Measurements from ENCODE around the gene CENPE.

The CENPE gene

GRCh38 chr4:103118166-103118565, 80.0 kb downstream of the CENPE start:
- no peak for DNase-seq

GRCh38 chr4:103111598-103111997, 86.5 kb downstream of the CENPE start:
- no peak for DNase-seq

- no peak for DNase-seq
Observed at GRCh38 chr4:103108542-103108941, 89.6 kb downstream of the CENPE start.

- DNase-seq = no peak
Observed at GRCh38 chr4:103105558-103106356, 92.4 kb downstream of the CENPE start.

GRCh38 chr4:103104886-103105285, 93.3 kb downstream of the CENPE start:
- no peak for DNase-seq

GRCh38 chr4:103100691-103101090, 97.5 kb downstream of the CENPE start:
- no peak for DNase-seq

- peak; percentile 1 for DNase-seq
Observed at GRCh38 chr4:103099691-103100392, 98.3 kb downstream of the CENPE start, which contains the start of gene BDH2. TSS of gene BDH2 (minus strand) at chr4:103099834. CDS start at chr4:103096254, 3,580 bp downstream.

GRCh38 chr4:103098756-103099440, 99.2 kb downstream of the CENPE start:
- no peak for DNase-seq

- DNase-seq = no peak
Observed at GRCh38 chr4:103098341-103098740, 99.8 kb downstream of the CENPE start.

GRCh38 chr4:103097112-103097511, 101.0 kb downstream of the CENPE start:
- DNase-seq = no peak

- no peak for DNase-seq
Observed at GRCh38 chr4:103095080-103095479, 103.1 kb downstream of the CENPE start.

GRCh38 chr4:103092245-103092644, 105.9 kb downstream of the CENPE start:
- no peak for DNase-seq

GRCh38 chr4:103091601-103092223, 106.4 kb downstream of the CENPE start:
- no peak for DNase-seq

- DNase-seq = no peak
Observed at GRCh38 chr4:103089481-103089880, 108.7 kb downstream of the CENPE start.

- DNase-seq = no peak
Observed at GRCh38 chr4:103086551-103086950, 111.6 kb downstream of the CENPE start.

- no peak for DNase-seq
Observed at GRCh38 chr4:103085555-103086196, 112.5 kb downstream of the CENPE start.

GRCh38 chr4:103079621-103080020, 118.5 kb downstream of the CENPE start:
- no peak for DNase-seq

- DNase-seq = no peak
Observed at GRCh38 chr4:103076747-103077347, 121.3 kb downstream of the CENPE start, which contains the start of gene SLC9B2. TSS of gene SLC9B2 (minus strand) at chr4:103076761. CDS start at chr4:103067550, 9,211 bp downstream.

- peak; percentile 58 for DNase-seq
Observed at GRCh38 chr4:103075894-103076746, 122.0 kb downstream of the CENPE start.

- no peak for DNase-seq
Observed at GRCh38 chr4:103075435-103075893, 122.7 kb downstream of the CENPE start.

Measured in activated effector memory CD4-positive, alpha-beta T cell treated with Interleukin-2 at 50 U/mL for 16 hours (primary cell).